ENCODE results near the gene SYTL2.

Gene SYTL2

DNA sequence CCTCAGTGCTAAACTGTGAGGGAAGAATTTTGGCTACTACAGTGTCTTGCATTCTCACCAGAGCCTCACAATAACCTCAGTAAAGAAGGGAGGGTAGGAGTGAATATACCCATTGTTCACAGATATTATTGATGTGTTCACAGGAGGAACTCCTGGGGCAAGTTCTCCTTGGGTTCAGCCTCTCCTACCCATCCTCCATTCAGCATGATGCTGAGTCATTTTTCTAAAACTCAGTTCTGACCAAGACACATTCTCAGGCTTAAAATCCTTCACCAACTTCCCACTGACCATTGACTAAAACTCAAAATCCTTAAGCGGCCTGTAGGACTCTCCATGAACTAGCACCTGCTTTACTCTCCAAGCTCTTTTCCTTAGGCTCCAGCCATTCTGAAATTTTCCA, 48.7 kb downstream of the SYTL2 start:
- no peak for DNase-seq

DNA sequence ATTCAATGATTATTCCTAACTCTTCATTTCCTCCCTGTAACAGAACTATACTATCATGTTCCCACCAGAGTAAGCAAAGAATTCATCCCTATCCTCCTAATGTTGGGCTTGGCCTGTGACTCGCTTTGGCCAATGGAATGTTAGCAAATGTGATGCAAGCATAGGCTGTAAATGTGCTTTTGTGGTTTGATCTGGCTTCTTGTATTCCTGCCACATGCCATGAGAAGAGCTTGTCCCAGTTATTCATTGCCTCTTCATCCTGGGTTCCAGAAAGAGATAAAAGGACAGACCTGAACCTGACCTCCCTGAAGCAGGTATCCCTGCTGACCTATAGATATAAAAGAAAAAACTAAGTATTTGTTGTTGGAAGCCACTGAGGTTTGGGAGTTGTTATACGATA, 51.0 kb downstream of the SYTL2 start:
- DNase-seq: no peak

DNA sequence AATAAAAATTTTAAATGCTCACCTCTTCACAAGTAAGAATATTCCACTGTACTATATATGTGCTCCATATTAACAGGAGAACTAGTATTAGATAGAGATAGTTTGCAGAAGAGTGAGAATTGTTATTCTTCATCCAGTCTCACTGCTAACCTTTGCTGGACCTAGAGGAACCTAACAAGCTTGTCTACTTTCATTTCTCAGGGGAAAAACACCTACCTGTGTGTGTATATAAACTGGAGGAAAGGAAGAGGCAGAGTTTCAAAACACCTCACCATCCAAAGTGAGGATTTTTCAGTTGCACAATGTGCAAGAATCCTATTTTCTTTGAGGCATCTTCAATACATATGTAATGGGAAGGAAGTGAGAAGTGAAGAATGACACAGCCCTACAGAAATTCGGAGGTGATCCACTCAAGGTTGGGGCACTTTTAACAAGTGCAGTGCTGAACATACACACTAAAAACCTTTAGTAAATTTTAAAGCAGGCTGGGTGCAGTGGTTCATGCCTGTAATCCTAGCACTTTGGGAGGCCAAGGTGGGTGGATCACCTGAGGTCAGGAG, 52.4 kb downstream of the SYTL2 start:
- DNase-seq: no peak

DNA sequence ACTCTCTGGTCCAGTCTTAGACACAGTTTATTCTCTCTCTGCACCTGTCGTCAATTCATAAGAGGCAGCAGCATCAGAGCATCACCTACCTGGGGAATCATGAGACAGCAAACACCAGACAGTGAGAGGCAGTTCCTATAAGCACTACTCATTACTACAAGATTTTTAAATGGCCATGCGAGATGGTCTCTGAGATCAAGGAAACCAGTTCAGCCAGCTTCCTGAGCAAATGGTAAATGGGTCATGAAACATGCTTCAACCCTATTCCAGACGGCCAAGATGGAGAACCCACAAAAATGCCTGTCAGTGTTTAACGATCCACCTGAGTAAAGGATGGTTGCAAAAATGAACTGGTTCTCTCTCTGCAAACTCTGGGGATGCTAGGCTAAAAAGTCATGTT, 52.9 kb downstream of the SYTL2 start:
- no peak for DNase-seq

DNA sequence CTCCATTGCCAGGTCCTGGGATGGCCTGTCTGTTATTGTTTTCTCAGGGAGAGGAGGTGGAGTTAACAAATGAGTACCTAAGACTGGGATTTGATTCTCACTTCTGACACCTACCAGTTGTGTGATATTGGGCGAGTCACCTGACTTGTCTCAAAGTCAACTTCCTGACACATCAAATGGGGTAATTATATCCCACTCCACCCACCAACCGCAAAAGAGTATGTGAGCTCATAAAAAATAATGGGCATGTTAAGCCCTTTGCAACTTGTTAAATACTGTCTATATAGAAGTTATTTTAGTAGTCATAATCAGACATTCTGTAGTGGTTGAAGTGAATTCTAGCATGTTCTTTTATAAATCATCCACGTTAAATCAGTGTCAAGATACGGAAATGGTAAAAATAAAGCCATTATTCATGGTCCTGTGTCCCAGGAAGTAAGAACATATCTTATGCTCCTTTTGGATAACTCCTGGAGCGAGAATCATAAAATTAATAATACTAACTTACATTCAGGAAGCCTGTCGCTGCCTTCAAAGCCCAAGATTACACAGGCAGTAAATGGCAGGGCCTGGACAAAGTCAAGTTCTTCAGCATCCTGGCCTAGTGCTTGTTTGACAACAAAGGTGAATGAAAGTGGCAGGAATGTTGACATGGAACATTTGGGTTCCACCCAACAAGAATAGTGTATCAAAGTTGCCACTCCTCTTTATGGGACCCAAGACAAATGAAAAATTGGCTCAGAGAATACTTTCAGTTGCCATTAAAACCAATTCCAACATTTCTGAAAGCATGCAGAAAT, 54.3 kb downstream of the SYTL2 start:
- peak; percentile 68 for DNase-seq

DNA sequence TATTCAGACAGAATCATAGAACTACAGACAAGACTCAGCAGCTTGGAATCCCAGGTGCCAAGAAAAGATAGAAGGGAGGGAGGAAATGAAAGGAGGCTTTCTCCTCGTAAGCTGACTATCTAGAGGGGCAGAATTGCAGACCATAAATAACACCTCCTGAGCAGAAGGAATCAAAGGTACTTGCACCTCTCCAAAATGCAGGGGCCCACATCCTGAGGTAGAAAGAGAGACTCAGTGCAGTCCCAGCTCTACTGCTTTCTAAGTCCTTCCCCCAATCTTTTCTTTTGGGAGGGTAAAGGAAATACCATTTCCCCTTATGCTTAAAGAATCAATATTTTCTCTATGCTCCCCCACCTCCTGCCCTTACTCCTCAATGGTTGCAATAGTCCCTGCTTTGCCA, 55.2 kb downstream of the SYTL2 start:
- no peak for DNase-seq

DNA sequence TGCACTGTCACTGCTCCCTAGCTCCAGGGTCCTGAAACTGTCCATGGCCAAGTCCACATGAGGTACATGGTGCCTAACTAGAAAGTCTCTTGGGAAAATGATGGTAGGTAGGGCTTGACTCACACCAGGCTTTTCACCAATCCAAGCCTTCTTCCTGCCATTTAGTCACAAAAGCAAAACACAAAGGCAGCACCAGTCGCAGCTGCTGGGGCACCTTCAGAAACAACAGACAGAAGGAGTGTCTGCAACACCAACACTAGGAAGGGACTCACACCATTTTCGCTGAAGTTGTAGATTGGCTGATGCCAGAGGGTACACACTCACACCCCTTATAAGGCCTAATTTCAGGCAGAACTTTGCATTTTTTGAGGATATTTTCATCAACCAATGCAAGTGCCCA, 55.7 kb downstream of the SYTL2 start:
- no peak for DNase-seq

DNA sequence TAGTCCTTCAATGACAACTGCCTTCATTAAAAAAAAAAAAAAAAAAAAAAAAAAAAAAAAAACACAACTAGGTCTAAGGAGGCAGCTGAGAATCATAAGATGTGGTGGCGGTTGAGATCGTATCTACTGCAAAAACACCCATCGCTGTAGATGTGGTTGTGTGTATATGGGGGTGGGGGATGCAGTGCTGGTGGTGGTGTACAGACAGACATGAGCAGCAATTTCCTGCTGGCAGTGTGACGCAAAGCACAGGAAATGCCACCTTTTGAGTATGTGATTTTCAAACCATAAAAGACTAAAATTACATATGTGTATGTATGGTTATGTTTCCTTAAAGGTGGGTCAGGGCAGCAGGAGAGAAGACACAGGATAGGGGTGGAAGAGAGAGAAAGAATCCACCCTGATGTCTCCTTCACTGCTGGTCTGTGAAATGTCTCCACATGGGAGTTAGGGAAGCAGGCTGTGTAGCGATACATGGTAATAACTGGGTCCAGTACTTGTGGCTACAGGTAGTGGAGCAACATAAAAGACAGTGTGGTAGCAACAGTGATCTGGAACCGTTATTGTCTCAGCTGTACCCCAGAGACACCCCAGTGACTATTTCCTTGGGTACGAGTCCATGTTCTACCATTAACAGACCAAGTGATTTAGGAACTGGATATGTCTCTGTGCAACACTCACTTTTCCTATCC, 57.9 kb downstream of the SYTL2 start:
- DNase-seq: peak; percentile 95

DNA sequence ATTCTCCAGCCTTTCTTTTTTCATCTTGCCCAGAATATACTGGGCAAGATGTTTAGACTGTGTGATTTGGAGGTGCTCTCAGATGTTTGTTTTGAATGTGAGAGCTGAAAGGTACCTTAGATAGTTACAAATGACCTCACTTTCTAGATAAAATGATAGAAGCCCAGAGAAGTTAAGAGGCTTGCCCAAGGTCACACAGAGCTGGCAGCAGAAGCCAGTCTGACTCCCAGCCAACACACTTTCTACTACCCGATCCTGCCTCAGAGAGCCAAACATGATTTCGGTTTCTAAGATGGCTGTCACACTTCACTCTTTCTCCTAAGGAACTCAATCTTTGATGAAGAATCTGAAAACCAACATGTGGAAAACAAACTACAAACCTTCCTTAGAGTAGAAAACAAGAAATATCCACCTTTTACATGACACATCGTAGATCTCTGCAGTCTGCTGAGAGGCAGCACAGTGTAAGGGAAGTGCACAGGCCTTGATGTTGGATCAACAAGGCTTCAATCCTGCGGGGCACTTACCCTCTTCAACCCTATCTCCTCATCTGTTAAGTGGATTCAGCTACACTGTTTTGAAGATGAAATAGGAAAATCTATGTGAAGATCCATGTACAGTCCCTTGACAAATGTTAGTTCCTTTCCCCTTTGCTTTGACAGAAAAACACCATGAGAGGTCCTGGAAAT, 58.6 kb downstream of the SYTL2 start:
- DNase-seq: no peak

DNA sequence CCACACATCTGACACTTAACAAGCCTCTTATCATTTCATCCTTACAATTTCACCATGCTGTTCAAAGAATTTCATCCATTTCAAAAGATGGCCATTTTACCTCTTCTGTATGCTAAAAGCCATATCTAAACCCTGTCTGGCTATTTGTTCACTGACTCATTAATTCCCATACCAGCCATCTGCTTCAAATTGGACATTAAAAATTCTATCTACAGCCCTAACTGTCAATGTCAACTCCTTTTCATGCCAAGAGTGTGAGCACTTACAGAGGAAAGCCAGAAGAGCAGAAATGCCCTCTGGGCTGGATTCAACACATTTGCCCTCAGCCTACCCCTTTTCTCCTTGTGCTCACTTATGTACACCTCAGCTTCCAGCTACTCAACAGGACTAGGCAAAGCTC, 59.2 kb downstream of the SYTL2 start:
- DNase-seq: no peak

DNA sequence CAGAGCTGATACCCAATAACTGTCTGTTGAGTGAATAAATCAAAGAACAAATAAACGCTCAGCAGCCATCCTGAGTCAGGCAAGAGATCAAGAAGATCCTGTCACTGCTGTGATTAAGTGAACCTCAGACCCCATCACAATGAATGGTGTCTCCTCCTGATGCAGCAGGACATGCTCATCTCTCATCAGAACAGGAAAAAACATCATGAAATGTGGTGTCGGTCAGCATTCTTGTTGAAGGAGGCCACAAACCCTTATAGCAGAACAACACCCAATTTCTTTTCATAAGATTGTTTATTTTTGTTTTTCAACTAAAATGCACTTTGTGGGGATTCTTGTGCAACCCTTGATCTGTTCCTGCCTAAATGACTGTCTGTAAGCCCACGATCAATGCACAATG, 60.3 kb downstream of the SYTL2 start:
- peak; percentile 38 for DNase-seq

DNA sequence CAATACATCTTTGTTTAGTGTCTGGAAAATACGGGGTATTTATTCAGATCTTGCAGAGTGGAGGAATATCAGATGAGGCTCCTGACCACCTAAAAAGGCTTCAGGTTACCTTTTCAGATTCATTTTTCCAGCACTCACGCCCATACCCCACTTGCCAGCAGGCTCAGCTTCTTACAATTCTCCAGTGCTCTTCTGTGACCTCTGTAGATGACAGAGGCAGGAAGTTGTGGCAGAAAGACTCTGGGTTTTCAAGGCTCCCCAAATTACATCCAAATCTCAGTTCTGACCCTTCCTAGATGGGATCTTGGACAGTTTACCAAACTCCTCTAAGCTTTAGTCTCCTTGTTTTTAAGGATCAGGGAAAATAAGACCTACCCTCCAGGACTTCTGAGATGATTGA, 61.1 kb downstream of the SYTL2 start:
- no peak for DNase-seq

DNA sequence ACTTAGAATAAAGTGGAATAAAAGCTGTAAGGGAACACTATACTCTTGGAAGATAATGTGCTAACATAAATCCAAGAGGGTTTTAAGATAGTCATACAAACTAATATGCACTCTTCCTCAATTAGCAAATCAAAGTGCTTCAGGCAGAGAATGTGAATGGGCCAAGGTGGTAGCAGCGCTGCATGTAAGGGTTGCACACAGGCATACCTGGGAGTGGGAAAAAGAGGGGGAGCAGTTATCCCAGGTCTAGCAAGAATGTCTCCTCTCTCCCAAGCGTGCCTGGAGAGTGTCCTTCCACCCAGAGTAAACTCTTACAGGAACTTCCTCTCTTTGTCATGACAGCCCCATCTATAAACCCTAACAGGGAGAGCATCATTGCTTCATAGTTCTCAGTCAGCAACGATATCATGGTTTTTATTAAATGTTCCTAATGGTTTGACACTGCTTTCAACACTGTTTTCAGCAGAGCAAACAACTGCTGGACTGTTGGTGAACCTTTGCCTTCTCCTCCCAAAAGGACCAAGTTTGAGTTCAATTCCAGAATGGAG, 61.6 kb downstream of the SYTL2 start:
- no peak for DNase-seq

DNA sequence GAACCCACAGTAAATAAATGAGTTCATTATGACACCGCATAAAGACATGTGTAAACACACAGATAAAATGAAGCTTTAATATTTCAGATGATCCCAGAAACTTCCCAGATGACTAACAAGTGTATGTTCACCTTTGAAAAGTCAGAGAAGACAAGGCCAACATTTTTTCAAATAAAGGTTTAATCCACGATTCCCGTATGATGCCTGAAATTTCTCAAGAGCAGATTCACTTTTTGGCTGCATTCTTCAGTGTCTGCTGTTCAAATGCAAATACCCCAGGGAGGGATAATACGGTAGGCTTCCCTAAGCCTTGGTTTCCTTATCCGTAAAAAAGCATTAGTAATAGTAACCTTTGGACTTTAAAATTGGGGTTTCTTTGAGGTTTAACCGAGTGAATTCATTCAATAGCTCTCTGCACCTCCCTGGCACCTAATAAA, 62.5 kb downstream of the SYTL2 start:
- DNase-seq: no peak

DNA sequence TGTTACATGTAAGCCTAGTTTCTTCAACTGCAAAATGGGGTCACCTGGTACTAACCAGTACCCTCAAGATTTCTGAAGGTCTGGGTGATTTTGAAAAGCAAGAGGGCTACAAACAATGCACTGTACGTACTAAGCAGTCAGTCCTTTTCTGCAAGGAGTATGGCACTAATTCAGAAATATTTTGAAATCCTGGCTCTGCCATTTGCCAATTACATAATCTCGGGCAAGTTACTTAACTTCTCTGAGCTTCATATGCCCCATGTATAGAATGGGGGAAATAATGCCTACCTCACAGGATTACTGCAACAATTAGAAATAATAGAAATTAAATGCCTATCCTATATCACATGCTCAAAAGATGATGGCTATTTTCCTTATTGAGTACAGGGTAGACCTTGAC, 64.3 kb downstream of the SYTL2 start:
- no peak for DNase-seq

DNA sequence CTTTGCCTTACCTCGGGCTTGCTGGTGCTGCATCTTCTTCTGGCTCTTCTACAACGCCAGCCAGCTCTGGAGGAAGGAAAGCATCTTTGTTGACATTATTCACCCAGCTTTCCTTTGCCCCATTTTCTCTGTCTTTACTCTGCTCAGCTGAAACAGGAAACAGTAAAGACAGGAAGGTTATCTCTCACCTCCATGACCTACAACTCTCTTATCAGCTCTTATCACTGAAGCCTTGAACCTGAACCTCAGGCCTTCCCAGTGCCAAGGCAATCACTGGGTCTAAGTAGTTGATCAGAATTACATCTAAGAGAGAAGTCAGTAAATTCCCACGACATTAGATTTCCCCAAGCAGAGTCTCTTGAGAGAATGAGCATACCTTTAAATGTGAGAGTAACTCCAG, 65.3 kb downstream of the SYTL2 start:
- no peak for DNase-seq

DNA sequence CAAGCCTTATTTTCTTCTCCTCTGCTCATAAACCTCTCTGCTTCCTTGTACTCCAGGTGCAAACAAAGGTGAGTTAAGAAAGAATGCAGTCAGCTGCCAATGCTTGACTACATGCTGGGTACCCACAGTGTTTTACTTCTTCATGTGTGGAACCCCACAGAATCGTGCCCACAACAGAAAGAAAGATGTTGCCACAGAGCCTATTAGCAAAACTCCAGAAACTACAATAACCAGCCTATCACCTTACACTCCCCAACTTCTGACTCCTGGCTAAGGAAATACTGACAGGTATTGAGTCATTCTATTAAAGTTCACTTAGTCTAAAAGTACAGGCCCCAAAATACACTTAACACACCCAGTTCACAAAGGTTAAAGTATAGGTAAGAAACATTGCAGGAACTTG, 68.1 kb downstream of the SYTL2 start:
- no peak for DNase-seq

DNA sequence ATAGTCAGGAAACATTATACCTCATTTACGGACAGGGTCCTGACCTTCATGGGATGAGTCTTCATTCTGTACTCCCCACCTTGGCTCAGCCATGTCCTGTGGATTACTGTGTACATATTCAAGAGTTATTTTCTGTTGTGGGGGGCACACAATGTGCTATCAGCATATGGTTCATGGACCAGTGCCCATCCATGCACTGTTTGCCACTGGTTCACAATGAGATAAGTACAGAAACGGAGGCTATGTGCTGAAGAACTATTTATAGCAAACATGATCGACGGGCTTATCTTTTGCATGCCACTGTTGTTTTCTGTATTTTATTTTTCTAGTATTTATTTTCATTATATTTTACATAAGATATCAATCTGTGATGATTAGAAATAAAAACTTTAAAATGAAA, 68.6 kb downstream of the SYTL2 start:
- no peak for DNase-seq

DNA sequence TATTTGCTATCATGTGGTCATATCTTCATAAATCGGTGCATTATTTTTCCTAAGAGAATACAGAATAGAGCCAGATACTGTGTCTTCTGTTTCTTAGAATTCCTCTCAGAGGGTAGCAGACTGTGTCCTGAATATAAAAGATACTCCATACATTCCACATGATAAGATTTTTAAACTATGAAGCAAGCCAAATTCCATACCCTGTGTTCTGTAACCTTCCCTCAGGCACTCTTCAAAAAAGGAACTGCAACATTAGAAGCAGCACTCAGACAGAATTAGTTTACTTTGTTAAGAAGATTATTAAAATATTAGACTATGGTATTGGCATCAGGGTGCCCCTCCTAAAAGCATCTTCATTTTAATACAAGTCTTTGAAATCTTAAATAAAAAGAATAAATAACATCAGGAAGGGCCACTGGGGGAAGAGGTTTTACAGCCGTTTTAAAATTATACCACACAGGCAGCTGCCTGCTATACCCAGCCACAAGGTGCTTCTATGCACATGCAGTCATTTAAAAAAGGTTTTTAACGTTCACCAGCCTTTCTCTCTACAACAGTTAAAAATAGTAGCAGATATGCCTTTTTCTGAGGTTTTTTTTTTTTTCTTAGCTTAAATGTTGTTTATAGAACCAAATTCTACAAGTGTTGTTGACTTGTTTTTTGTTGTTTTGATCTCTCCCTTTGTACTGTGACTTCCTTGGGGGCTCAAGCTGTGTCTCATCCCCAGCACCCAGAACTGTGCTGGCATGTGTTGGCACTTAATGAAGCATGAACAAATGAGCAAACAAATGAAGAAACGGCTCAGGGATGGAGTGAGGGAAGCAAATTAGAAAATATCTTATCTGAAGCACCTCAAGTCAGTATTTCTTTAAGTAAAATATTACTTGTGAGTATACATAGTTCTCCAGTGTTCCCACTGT, 70.2 kb downstream of the SYTL2 start:
- no peak for DNase-seq

DNA sequence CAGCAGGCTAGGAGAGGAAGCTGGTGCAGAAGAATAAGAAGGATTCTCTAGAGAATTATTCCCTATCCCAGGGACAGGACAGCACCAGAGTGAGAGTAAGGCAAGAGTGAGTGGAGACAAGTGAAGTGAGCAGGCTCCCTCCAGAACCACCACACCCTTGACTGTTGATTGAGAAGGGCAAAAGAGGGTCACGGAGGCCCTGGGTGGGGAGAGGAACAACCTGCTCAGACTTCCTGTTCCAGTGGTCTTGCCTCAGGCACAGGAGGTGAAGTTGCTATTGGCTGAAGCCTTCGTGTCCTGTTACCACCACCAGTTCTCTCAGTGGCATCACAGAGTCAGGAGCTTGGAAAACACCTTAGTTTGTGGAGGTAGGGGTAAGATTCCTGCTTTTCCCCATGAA, 73.2 kb downstream of the SYTL2 start:
- DNase-seq: no peak

DNA sequence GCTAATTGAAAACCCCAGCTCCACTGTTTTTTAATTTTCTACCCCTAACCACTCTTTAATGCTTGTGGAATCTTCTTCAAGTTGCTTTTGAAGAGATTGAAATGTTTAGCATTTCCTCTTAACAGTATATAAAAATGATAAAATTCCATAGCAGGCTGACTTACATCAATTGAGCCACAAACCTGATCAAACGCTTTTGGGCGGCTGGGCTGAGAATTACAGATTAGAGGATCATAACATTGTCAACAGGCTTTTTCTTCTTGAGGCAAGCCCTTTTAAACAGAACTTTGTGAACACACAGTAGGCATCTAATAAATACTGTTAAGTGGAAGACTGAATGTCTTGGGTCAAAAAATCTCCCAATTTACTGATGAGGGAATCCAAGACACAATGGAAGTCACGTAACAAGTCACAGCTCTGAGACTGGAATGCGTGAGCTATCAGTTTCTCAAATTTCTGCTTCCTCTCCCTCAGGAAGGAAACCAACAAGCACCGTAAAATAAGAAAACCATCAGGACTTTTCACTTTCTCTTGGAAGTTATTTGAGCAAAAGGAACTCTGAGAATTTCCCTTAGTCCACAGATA, 75.0 kb downstream of the SYTL2 start:
- DNase-seq: no peak

DNA sequence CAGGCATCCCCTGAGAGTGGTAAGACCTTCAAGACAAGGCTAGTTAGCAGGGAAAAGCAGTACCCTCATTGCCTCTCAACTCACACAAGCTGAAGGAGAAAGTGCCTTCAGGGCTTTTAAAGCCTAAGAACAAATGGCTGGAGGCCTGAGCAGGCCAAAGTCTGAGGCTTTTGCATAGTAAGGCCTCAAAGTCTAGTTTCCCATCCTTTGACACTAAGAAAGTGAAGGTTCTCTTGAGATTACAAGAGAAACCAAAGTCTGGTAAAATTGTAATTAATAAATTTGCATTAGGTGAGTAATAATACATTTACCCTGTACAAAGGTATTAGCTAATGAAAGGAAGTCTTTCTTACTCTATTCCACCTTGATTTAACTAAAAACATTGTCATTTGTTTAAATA, 78.0 kb downstream of the SYTL2 start:
- DNase-seq: no peak
